IMR-90 (cell line): ENCODE data around the gene ILF2. TPM values are rescaled to one million over a fixed set of nuclear protein-coding genes. Genes with fewer than 3 reads are reported as not detected.

Experiments
- ATAC-seq: fragments of 200-7000 bp; cut with Tn5 transposase; 2 replicates; pipeline ENCODE4 v1.9.1; 2020; ENCODE audit warnings: low read depth, mild to moderate bottlenecking, moderate library complexity
- BruUV-seq: library from RNA; stranded (reverse); fragments of 400-500 nt; replicated peaks from 2 replicates; lab custom pipeline; 2021; lab: Mats Ljungman, UMichigan
- CTCF ChIA-PET: fragments of 300-600 bp; formaldehyde crosslinking; extraction: SDS; loops from one replicate; lab custom pipeline; 2021; ENCODE audit warnings: antibody characterized with exemption; lab: Yijun Ruan, JAX
- POLR2A ChIA-PET: fragments of 300-600 bp; sonication (Branson Sonifier 250); formaldehyde crosslinking; loops from one replicate; lab custom pipeline; 2022; ENCODE audit warnings: antibody characterized with exemption; ENCODE audit not compliant: unreplicated experiment; lab: Charles Lee
- DNase-seq: peaks from one replicate; pipeline ENCODE4 v3.0.0; 2013
- H2AFZ ChIP-seq: replicated peaks from 2 replicates; pipeline ENCODE3; 2013; ENCODE audit warnings: low read length, mild to moderate bottlenecking; ENCODE audit not compliant: poor library complexity
- H2AK5ac ChIP-seq: 2 replicates; pipeline ENCODE4 v1.6.1; 2013; ENCODE audit warnings: low read depth, low read length, inconsistent platforms
- H2AK9ac ChIP-seq: replicated peaks from 2 replicates; pipeline ENCODE3; 2013; ENCODE audit warnings: mild to moderate bottlenecking, low read depth, low read length, moderate library complexity; ENCODE audit not compliant: poor library complexity
- H2BK120ac ChIP-seq: 2 replicates; pipeline ENCODE4 v1.6.1; 2013; ENCODE audit warnings: low read depth, low read length, inconsistent platforms
- H2BK15ac ChIP-seq: 3 replicates; pipeline ENCODE4 v1.6.1; 2013; ENCODE audit warnings: low read depth, low read length, inconsistent platforms
- H2BK20ac ChIP-seq: 2 replicates; pipeline ENCODE4 v1.6.1; 2013; ENCODE audit warnings: low read depth, mild to moderate bottlenecking, inconsistent platforms, low read length, moderate library complexity
- H2BK5ac ChIP-seq: 2 replicates; pipeline ENCODE4 v1.6.1; 2013; ENCODE audit warnings: mild to moderate bottlenecking, low read depth, low read length, inconsistent platforms; ENCODE audit not compliant: poor library complexity, severe bottlenecking
- H3K14ac ChIP-seq: replicated peaks from 2 replicates; pipeline ENCODE4 v1.6.1; 2013; ENCODE audit warnings: low read depth, low read length, inconsistent platforms
- H3K18ac ChIP-seq: 2 replicates; pipeline ENCODE4 v1.6.1; 2013; ENCODE audit warnings: low read depth, low read length, control low read depth
- H3K23ac ChIP-seq: 2 replicates; pipeline ENCODE4 v1.6.1; 2013; ENCODE audit warnings: low read depth, low read length, inconsistent platforms
- H3K27ac ChIP-seq: 2 replicates; pipeline ENCODE4 v1.5.1; 2013; ENCODE audit warnings: mild to moderate bottlenecking, control low read depth, low read length; ENCODE audit not compliant: insufficient read depth
- H3K27me3 ChIP-seq: 2 replicates; pipeline ENCODE4 v1.6.1; 2013; ENCODE audit warnings: low read length; ENCODE audit not compliant: control insufficient read depth, insufficient read depth
- H3K36me3 ChIP-seq: 2 replicates; pipeline ENCODE4 v1.6.1; 2013; ENCODE audit warnings: low read length, mixed read lengths; ENCODE audit not compliant: control insufficient read depth, insufficient read depth
- H3K4ac ChIP-seq: 2 replicates; pipeline ENCODE4 v1.6.1; 2013; ENCODE audit warnings: low read depth, low read length, inconsistent platforms
- H3K4me1 ChIP-seq: 2 replicates; pipeline ENCODE4 v1.6.1; 2013; ENCODE audit warnings: low read length, mixed read lengths; ENCODE audit not compliant: control insufficient read depth, insufficient read depth
- H3K4me2 ChIP-seq: 2 replicates; pipeline ENCODE4 v1.6.1; 2013; ENCODE audit warnings: low read depth, mild to moderate bottlenecking, control low read depth, low read length, moderate library complexity
- H3K4me3 ChIP-seq: 2 replicates; pipeline ENCODE4 v1.5.1; 2013; ENCODE audit warnings: low read depth, mild to moderate bottlenecking, control low read depth, low read length, moderate library complexity; ENCODE audit not compliant: insufficient read depth
- H3K56ac ChIP-seq: 2 replicates; pipeline ENCODE4 v1.6.1; 2013; ENCODE audit warnings: low read length, inconsistent platforms; ENCODE audit not compliant: insufficient read depth; ENCODE audit errors: extremely low read depth
- H3K79me1 ChIP-seq, 2 experiments: 2 replicates each; pipeline ENCODE4 v1.6.1; 2013; ENCODE audit warnings: low read length in 2 of 2, inconsistent platforms in 1 of 2, low read depth in 1 of 2
- H3K9ac ChIP-seq: 2 replicates; pipeline ENCODE4 v1.6.1; 2013; ENCODE audit warnings: low read depth, low read length, control low read depth
- H3K9me1 ChIP-seq: 2 replicates; pipeline ENCODE4 v1.6.1; 2013; ENCODE audit warnings: low read length, inconsistent platforms; ENCODE audit not compliant: insufficient read depth
- H3K9me3 ChIP-seq: 2 replicates; pipeline ENCODE4 v1.6.1; 2013; ENCODE audit warnings: low read length; ENCODE audit not compliant: control insufficient read depth, insufficient read depth
- H4K20me1 ChIP-seq: 2 replicates; pipeline ENCODE4 v1.6.1; 2013; ENCODE audit warnings: low read length, inconsistent platforms; ENCODE audit not compliant: insufficient read depth
- H4K5ac ChIP-seq: 2 replicates; pipeline ENCODE4 v1.6.1; 2013; ENCODE audit warnings: mild to moderate bottlenecking, low read depth, low read length, control low read depth
- H4K8ac ChIP-seq, 2 experiments: 2 replicates each; pipeline ENCODE4 v1.6.1; 2013; ENCODE audit warnings: low read depth in 2 of 2, low read length in 2 of 2, control low read depth in 1 of 2, inconsistent platforms in 1 of 2
- H4K91ac ChIP-seq: 2 replicates; pipeline ENCODE4 v1.6.1; 2013; ENCODE audit warnings: low read depth, low read length, inconsistent platforms; ENCODE audit not compliant: insufficient read depth
- BHLHE40 ChIP-seq: fragments of 150-350 bp; IDR thresholded peaks from 2 replicates; pipeline ENCODE4 v1.6.1; 2016; ENCODE audit warnings: mild to moderate bottlenecking, low read depth, low read length
- CEBPB ChIP-seq: IDR thresholded peaks from 2 replicates; pipeline ENCODE4 v1.6.1; 2012; ENCODE audit warnings: low read depth, low read length, improper control_type of control experiment
- CHD1 ChIP-seq: IDR thresholded peaks from 2 replicates; pipeline ENCODE4 v1.6.1; 2012; ENCODE audit warnings: low read depth, low read length, improper control_type of control experiment
- CTCF ChIP-seq: conservative IDR thresholded peaks from 2 replicates; pipeline ENCODE4 v1.5.1; 2012; ENCODE audit warnings: mild to moderate bottlenecking, low read depth, low read length, improper control_type of control experiment
- ELK1 ChIP-seq: fragments of 150-350 bp; IDR thresholded peaks from 2 replicates; pipeline ENCODE4 v1.6.1; 2016; ENCODE audit warnings: low read depth, mild to moderate bottlenecking, low read length, moderate library complexity, borderline replicate concordance
- FOS ChIP-seq: fragments of 150-350 bp; IDR thresholded peaks from 2 replicates; pipeline ENCODE4 v1.6.1; 2016; ENCODE audit warnings: low read depth, low read length
- MAFK ChIP-seq: IDR thresholded peaks from 2 replicates; pipeline ENCODE4 v1.6.1; 2012; ENCODE audit warnings: low read depth, low read length, improper control_type of control experiment
- MAZ ChIP-seq: IDR thresholded peaks from 2 replicates; pipeline ENCODE4 v1.6.1; 2012; ENCODE audit warnings: low read depth, mild to moderate bottlenecking, low read length, improper control_type of control experiment, moderate library complexity, borderline replicate concordance
- MXI1 ChIP-seq: IDR thresholded peaks from 2 replicates; pipeline ENCODE4 v1.6.1; 2012; ENCODE audit warnings: low read depth, mild to moderate bottlenecking, low read length, moderate library complexity, borderline replicate concordance
- NFE2L2 ChIP-seq: fragments of 150-350 bp; IDR thresholded peaks from 2 replicates; pipeline ENCODE4 v1.6.1; 2016; ENCODE audit warnings: low read depth, mild to moderate bottlenecking, low read length
- POLR2A ChIP-seq: IDR thresholded peaks from 2 replicates; pipeline ENCODE4 v1.6.1; 2012; ENCODE audit warnings: mild to moderate bottlenecking, low read depth, low read length
- RAD21 ChIP-seq: IDR thresholded peaks from 2 replicates; pipeline ENCODE4 v1.6.1; 2012; ENCODE audit warnings: low read length, improper control_type of control experiment
- RCOR1 ChIP-seq: IDR thresholded peaks from 2 replicates; pipeline ENCODE4 v1.6.1; 2012; ENCODE audit warnings: mild to moderate bottlenecking, low read length, improper control_type of control experiment; ENCODE audit not compliant: insufficient replicate concordance
- RFX5 ChIP-seq: IDR thresholded peaks from 2 replicates; pipeline ENCODE4 v1.8.0; 2012; ENCODE audit warnings: low read depth, mild to moderate bottlenecking, low read length, moderate library complexity
- SMC3 ChIP-seq: fragments of 150-350 bp; IDR thresholded peaks from 2 replicates; pipeline ENCODE4 v1.6.1; 2016; ENCODE audit warnings: low read depth, mild to moderate bottlenecking, antibody characterized with exemption, low read length, moderate library complexity
- WGBS, 2 experiments: methylation state at CpG; one replicate each; pipeline versions ENCODE4 v1.1.5 to v1.1.7; 2013; ENCODE audit warnings: missing lambda C conversion rate in 2 of 2; ENCODE audit not compliant: insufficient read length in 1 of 2; ENCODE audit errors: extremely low coverage in 2 of 2; 5-methylcytosine and 5-hydroxymethylcytosine counted together
- dilution Hi-C: fragments of 300-500 bp; cut with HindIII; formaldehyde crosslinking; loops from one replicate; pipeline ENCODE4 v1.14.3; 2018; ENCODE audit warnings: low sequenced_read_pairs; ENCODE audit not compliant: unreplicated experiment
- in situ Hi-C: fragments of 300-500 bp; cut with MboI; formaldehyde crosslinking; loops from 3 replicates; pipeline ENCODE4 v1.14.3; 2019; ENCODE audit warnings: low sequenced_read_pairs, inconsistent platforms, mixed read lengths
- intact Hi-C: fragments of 100-400 bp; cut with micrococcal nuclease; formaldehyde crosslinking; loops from 2 replicates; pipeline ENCODE4 v1.10.0; 2022
- polyA plus RNA-seq, 3 experiments: library from polyadenylated mRNA; depleted of rRNA; stranded (reverse); fragments of >200 nt; gene quantifications; 2 replicates each; pipeline ENCODE4 v1.2.3, GENCODE V29; 2012; ENCODE audit warnings: low replicate concordance in 1 of 3
- total RNA-seq: library from RNA; depleted of rRNA; stranded (reverse); fragments of >200 nt; gene quantifications from 2 replicates; pipeline ENCODE4 v1.2.3, GENCODE V29; 2012

ILF2 gene
- total and polyA plus RNA-seq, 2 of the 4 experiments (the other 2 are of a cell fraction): 273 to 504 TPM

- Histone ChIP-seq H3K56ac (no peak overlapping the region), H2BK15ac (no peak overlapping the region), H3K18ac (no peak overlapping the region), H3K36me3 (no peaks in the 10 kb centered on the region), H3K4me1 (peaks cover 7% of the 10 kb centered on the region; the same call in 1 of the 2 replicates), H4K91ac (no peak overlapping the region), H2AFZ (peak overlapping the region; percentile 87), H3K27me3 (peaks cover 50% of the 10 kb centered on the region), H3K14ac (no peak overlapping the region), H4K20me1 (no peaks in the 10 kb centered on the region), H3K23ac (no peak overlapping the region), H3K4ac (no peak overlapping the region), H3K4me3 (peak overlapping the region; percentile 38), H2AK5ac (no peak overlapping the region), H3K9me1 (no peaks in the 10 kb centered on the region), H2BK120ac (no peak overlapping the region), H3K27ac (no peak overlapping the region), H3K9me3 (no peaks in the 10 kb centered on the region), H2BK20ac (no peak overlapping the region), H3K4me2 (peak overlapping the region; percentile 76), H4K8ac (no peak overlapping the region), H3K9ac (no peak overlapping the region), H4K5ac (no peak overlapping the region), H3K79me1 (no peaks in the 10 kb centered on the region), H2AK9ac (no peak overlapping the region), H2BK5ac (no peak overlapping the region)
- intact Hi-C loops (no loop called here), in situ Hi-C loops (loop anchor here (5.0 to 10.0 kb wide), 2 partner anchors 68 to 295 kb away; partner anchors contain the start of gene JTB), dilution Hi-C loops (no loop called here)
- peak; percentile 48 for ATAC-seq
- BruUV-seq: no TSS peak
- ChIA-PET POLR2A (no interaction called here), CTCF (no interaction called here)
- DNase-seq: no peak
- WGBS, 2 experiments: 5% methylated on average over 23 of the region's 73 CpGs; no CpG with 5 or more reads in 1 of the 2 experiments
- TF ChIP-seq CHD1 (no peak), RFX5 (no peak), RAD21 (no peak), MAFK (no peak), ELK1 (no peak), BHLHE40 (no peak), POLR2A (no peak), FOS (no peak), NFE2L2 (no peak), MXI1 (no peak), CTCF (no peak), SMC3 (no peak), RCOR1 (no peak), CEBPB (no peak), MAZ (no peak)
Observed at GRCh38 chr1:153679337-153680119, 8.7 kb upstream of the ILF2 start.
